Fibroblast of lung (primary cell): Measurements from ENCODE around the gene TJP2. TPM values are rescaled to one million over a fixed set of nuclear protein-coding genes. Genes with fewer than 3 reads are reported as not detected.

Source experiments
- DNase-seq, 2 donors: peaks; one replicate each; pipeline versions ENCODE4 v3.0.0 to v3.0.0-alpha.2; 2010; ENCODE audit warnings: low read depth in 2 of 2
- H2AFZ ChIP-seq: 2 replicates; pipeline ENCODE4 v1.5.1; 2012; ENCODE audit warnings: low read length, control low read depth, inconsistent platforms
- H3K27ac ChIP-seq: 2 replicates; pipeline ENCODE4 v1.5.1; 2011; ENCODE audit warnings: low read length, control low read depth; ENCODE audit not compliant: insufficient read depth
- H3K27me3 ChIP-seq: 2 replicates; pipeline ENCODE4 v1.5.1; 2011; ENCODE audit warnings: mild to moderate bottlenecking, low read length; ENCODE audit not compliant: control insufficient read depth, insufficient read depth
- H3K36me3 ChIP-seq: 2 replicates; pipeline ENCODE4 v1.5.1; 2011; ENCODE audit warnings: low read length; ENCODE audit not compliant: control insufficient read depth, insufficient read depth
- H3K4me1 ChIP-seq: 2 replicates; pipeline ENCODE4 v1.5.1; 2011; ENCODE audit warnings: low read length; ENCODE audit not compliant: control insufficient read depth, insufficient read depth; ENCODE audit errors: extremely low read depth
- H3K4me2 ChIP-seq: 2 replicates; pipeline ENCODE4 v1.5.1; 2011; ENCODE audit warnings: low read length, control low read depth; ENCODE audit not compliant: insufficient read depth; ENCODE audit errors: extremely low read depth
- H3K4me3 ChIP-seq, 4 experiments: fragments of 200-600 bp in 1 of 4; sonication (generic) in 1 of 4; replicated peaks in 1 of 4; 2 replicates each; pipeline ENCODE4 v1.5.1; 2011 to 2016; ENCODE audit warnings: low read length in 4 of 4, low read depth in 3 of 4, mild to moderate bottlenecking in 3 of 4, control low read depth in 2 of 4, inconsistent platforms in 1 of 4, mixed read lengths in 1 of 4; ENCODE audit not compliant: insufficient read depth in 1 of 4; ENCODE audit errors: control extremely low read depth in 1 of 4
- H3K79me2 ChIP-seq: 2 replicates; pipeline ENCODE4 v1.5.1; 2012; ENCODE audit warnings: mild to moderate bottlenecking, low read length, inconsistent platforms; ENCODE audit not compliant: control insufficient read depth, insufficient read depth
- H3K9ac ChIP-seq: 2 replicates; pipeline ENCODE4 v1.5.1; 2011; ENCODE audit warnings: mild to moderate bottlenecking, low read length, control low read depth; ENCODE audit not compliant: insufficient read depth
- H3K9me3 ChIP-seq: 2 replicates; pipeline ENCODE4 v1.5.1; 2012; ENCODE audit warnings: low read depth, low read length; ENCODE audit not compliant: control insufficient read depth, insufficient read depth
- H4K20me1 ChIP-seq: 2 replicates; pipeline ENCODE4 v1.5.1; 2011; ENCODE audit warnings: low read length; ENCODE audit not compliant: control insufficient read depth, insufficient read depth; ENCODE audit errors: extremely low read depth
- CTCF ChIP-seq, 2 donors: IDR thresholded peaks in 1 of 2; conservative IDR thresholded peaks in 1 of 2; 1 replicate in 1 of 2; 2 replicates in 1 of 2; pipeline ENCODE4 v1.5.1; 2011 to 2012; ENCODE audit warnings: low read length in 2 of 2, control low read depth in 1 of 2, inconsistent platforms in 1 of 2, low read depth in 1 of 2, mild to moderate bottlenecking in 1 of 2
- EZH2 ChIP-seq: IDR thresholded peaks from 2 replicates; pipeline ENCODE4 v1.5.1; 2012; ENCODE audit warnings: low read length, control low read depth, mild to moderate bottlenecking; ENCODE audit errors: missing control alignments
- polyA plus RNA-seq, 2 donors: library from polyadenylated mRNA; depleted of rRNA in 1 of 2; stranded (reverse) in 1 of 2; unstranded in 1 of 2; fragments of >200 nt; gene quantifications; 2 replicates each; pipeline ENCODE4 v1.2.1, GENCODE V29; 2011 to 2012; ENCODE audit warnings: missing spikeins in 1 of 2
- total RNA-seq: library from RNA; depleted of rRNA; stranded (reverse); fragments of >200 nt; gene quantifications from 2 replicates; pipeline ENCODE4 v1.2.1, GENCODE V29; 2014

The TJP2 gene
- total and polyA plus RNA-seq, 2 donors (not counting 1 experiment from before 2014, with no cell fraction given), result 25.9 to 36.5 TPM

DNA sequence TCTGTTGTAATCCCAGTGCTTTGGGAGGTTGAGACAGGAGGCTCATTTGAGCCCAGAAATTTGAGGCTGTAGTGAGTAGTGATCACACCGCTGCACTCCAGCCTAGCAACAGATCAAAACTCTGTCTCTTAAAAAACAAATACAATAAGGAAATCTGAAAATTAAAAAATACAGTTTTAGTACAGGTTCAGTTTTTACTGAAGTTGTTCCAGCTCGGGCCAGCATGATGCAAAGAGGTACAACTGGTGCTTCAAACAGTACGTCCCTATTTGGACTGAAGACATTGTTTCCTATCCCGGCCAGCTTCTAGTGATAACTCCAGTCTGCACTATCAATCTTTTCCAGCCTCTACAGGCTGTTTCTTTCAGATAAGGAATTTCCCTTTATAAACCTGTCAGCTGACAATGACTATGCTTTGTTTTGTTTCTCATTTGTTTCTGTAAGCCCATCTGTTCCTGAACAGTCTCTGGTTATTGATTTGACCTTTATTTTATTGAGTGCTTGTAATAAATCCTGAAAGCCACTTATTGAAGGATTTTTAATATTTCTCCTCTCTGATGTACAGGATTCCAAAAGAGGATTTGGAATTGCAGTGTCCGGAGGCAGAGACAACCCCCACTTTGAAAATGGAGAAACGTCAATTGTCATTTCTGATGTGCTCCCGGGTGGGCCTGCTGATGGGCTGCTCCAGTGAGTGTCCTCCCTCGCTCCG is 41.9 kb downstream of the TJP2 start:
- Histone ChIP-seq H3K4me1 (no peaks in the 10 kb centered on the region), H3K9ac (no peak overlapping the region), H4K20me1 (no peaks in the 10 kb centered on the region), H3K79me2 (no peaks in the 10 kb centered on the region), H3K36me3 (peaks cover 2% of the 10 kb centered on the region), H3K27ac (no peak overlapping the region), H3K4me2 (no peak overlapping the region), H2AFZ (no peak overlapping the region), H3K27me3 (no peaks in the 10 kb centered on the region), H3K4me3 (no peak overlapping the region), H3K9me3 (no peaks in the 10 kb centered on the region)
- DNase-seq, result peak in 1 of 2 donors; percentile 18
- TF ChIP-seq EZH2 (no peak), CTCF (conservative IDR thresholded peaks at IDR 0.05 in 1 of 2, IDR thresholded peaks at IDR 0.05 in 1 of 2; ENCODE audit: low read depth in 1 of 2, low read length in 2 of 2) (no peak)

DNA sequence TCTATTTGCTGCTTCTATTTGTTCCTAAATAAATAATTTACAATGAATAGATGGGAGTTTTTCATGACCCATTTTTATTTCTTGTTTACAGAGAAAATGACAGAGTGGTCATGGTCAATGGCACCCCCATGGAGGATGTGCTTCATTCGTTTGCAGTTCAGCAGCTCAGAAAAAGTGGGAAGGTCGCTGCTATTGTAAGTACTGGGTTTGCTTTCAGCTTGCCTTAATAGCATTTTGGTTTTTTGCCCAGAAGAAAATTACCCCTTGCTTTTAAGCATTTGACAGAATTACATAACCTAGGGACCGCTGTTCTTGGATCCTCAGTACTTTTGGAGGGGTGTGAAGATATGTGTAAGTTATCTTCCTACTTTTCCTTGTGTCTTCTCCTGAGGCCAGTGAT is 44.1 kb downstream of the TJP2 start:
- H4K20me1 ChIP-seq, result no peaks in the 10 kb centered on the region
- H3K4me1 ChIP-seq, result no peaks in the 10 kb centered on the region
- no peaks in the 10 kb centered on the region for H3K9me3 ChIP-seq
- no peaks in the 10 kb centered on the region for H3K27me3 ChIP-seq
- no peak overlapping the region for H3K4me2 ChIP-seq
- peaks cover 4% of the 10 kb centered on the region for H3K36me3 ChIP-seq
- no peak overlapping the region for H3K4me3 ChIP-seq
- TF ChIP-seq EZH2, result no peak
- TF ChIP-seq CTCF (conservative IDR thresholded peaks at IDR 0.05 in 1 of 2, IDR thresholded peaks at IDR 0.05 in 1 of 2; ENCODE audit: low read depth in 1 of 2, low read length in 2 of 2), result no peak
- no peak overlapping the region for H3K27ac ChIP-seq
- H3K9ac ChIP-seq, result no peak overlapping the region
- no peak overlapping the region for H2AFZ ChIP-seq
- no peaks in the 10 kb centered on the region for H3K79me2 ChIP-seq
- DNase-seq, result no peak

GRCh38 chr9:69221036-69221435 is 47.0 kb downstream of the TJP2 start:
- no peak for DNase-seq
- H3K79me2 ChIP-seq, result no peaks in the 10 kb centered on the region
- no peak overlapping the region for H3K9ac ChIP-seq
- H3K4me3 ChIP-seq, result no peak overlapping the region
- TF ChIP-seq EZH2 (no peak), CTCF (conservative IDR thresholded peaks at IDR 0.05 in 1 of 2, IDR thresholded peaks at IDR 0.05 in 1 of 2; ENCODE audit: low read depth in 1 of 2, low read length in 2 of 2) (no peak)
- H3K36me3 ChIP-seq, result peaks cover 9% of the 10 kb centered on the region
- no peaks in the 10 kb centered on the region for H4K20me1 ChIP-seq
- H3K4me1 ChIP-seq, result no peaks in the 10 kb centered on the region
- H3K4me2 ChIP-seq, result no peak overlapping the region
- H3K27me3 ChIP-seq, result no peaks in the 10 kb centered on the region
- H2AFZ ChIP-seq, result no peak overlapping the region
- no peak overlapping the region for H3K27ac ChIP-seq
- H3K9me3 ChIP-seq, result no peaks in the 10 kb centered on the region
